Nephron (organoid): Measurements from ENCODE around the gene GRIA1.

Source experiments
- H3K27ac Mint-ChIP-seq, 3 experiments: 2 replicates each; pipeline ENCODE4 v1.8.0; 2020; ENCODE audit warnings: mixed read lengths in 3 of 3, mild to moderate bottlenecking in 2 of 3, moderate library complexity in 1 of 3
- H3K27me3 Mint-ChIP-seq: 2 replicates; pipeline ENCODE4 v1.8.0; 2021; ENCODE audit warnings: low read depth, mild to moderate bottlenecking, moderate library complexity, mixed read lengths
- H3K36me3 Mint-ChIP-seq: 2 replicates; pipeline ENCODE4 v1.8.0; 2020; ENCODE audit warnings: low read depth, mixed read lengths
- H3K4me1 Mint-ChIP-seq: 2 replicates; pipeline ENCODE4 v1.8.0; 2020; ENCODE audit warnings: mixed read lengths
- H3K4me3 Mint-ChIP-seq, 3 experiments: 2 replicates each; pipeline ENCODE4 v1.8.0; 2020; ENCODE audit warnings: mild to moderate bottlenecking in 3 of 3, mixed read lengths in 3 of 3, moderate library complexity in 2 of 3
- H3K9me3 Mint-ChIP-seq: 2 replicates; pipeline ENCODE4 v1.8.0; 2020; ENCODE audit warnings: mixed read lengths
- TF ChIP-seq, protein P1 (sequence below), 3 experiments: fragments of 200-600 bp; sonication (generic); IDR thresholded peaks; one replicate each; pipeline ENCODE4 v1.5.0; 2021; ENCODE audit warnings: antibody characterized with exemption in 3 of 3; ENCODE audit not compliant: unreplicated experiment in 3 of 3

GRIA1 gene

DNA sequence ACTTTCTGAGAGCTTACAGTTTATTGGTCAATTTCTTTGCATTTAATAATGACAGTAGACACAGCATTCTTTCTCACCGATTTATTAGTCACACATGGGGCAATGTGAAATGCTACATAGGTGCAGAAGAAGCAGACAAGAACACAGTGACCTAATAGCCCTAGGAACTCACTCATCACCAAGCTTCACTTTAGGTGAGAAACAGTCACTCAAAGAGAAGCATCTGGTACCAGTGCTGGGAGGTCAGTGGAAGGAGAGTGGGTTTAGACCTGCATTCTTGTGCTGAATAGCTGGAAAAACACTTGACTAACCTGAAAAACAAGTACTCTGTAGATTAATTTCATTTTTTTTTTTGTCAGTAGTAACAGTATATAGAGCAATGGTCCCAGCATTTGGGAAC, 179.6 kb downstream of the GRIA1 start:
- Mint-ChIP-seq H3K36me3 (no peaks in the 10 kb centered on the region), H3K4me1 (no peaks in the 10 kb centered on the region), H3K9me3 (no peaks in the 10 kb centered on the region), H3K27me3 (peaks cover 3% of the 10 kb centered on the region), H3K4me3 (no peak overlapping the region), H3K27ac (no peak overlapping the region)
- TF ChIP-seq, protein P1, sequence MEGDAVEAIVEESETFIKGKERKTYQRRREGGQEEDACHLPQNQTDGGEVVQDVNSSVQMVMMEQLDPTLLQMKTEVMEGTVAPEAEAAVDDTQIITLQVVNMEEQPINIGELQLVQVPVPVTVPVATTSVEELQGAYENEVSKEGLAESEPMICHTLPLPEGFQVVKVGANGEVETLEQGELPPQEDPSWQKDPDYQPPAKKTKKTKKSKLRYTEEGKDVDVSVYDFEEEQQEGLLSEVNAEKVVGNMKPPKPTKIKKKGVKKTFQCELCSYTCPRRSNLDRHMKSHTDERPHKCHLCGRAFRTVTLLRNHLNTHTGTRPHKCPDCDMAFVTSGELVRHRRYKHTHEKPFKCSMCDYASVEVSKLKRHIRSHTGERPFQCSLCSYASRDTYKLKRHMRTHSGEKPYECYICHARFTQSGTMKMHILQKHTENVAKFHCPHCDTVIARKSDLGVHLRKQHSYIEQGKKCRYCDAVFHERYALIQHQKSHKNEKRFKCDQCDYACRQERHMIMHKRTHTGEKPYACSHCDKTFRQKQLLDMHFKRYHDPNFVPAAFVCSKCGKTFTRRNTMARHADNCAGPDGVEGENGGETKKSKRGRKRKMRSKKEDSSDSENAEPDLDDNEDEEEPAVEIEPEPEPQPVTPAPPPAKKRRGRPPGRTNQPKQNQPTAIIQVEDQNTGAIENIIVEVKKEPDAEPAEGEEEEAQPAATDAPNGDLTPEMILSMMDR (IDR thresholded peaks at IDR 0.05; ENCODE audit: unreplicated experiment in 3 of 3): no peak

DNA sequence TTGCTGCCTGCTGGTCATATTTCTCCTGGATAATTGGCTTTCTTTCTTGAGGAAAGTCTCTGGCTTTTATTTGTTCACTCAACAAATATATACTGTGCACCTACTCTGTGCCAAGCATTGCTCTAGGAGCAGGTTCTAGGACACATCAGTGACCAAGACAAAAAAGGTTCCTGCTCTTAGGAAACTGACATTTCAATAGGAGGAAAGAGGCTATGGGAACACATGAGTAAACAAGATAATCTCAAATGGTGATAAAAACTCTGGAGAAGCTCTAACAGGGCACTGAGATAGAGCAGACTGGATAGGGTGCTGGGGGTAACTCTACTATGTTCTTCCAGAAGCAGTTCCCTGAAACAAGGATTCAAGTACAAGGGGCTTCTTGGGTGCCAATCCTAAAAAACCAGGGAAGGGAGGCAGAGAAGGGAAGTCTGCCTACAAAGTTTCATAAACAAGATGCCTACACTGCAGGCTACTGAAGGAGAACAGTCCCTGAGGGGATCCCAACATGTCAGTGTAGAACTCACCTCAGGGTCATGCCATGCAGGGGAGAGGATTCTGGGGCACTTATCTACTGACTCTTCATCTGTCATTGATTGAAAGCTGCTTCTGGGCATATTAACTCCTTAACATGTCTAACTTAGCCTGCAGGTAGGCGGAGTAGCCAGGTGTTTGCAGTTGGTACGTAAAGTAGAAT, 181.3 kb downstream of the GRIA1 start:
- no peak overlapping the region for H3K27ac Mint-ChIP-seq
- H3K4me3 Mint-ChIP-seq: no peak overlapping the region
- H3K9me3 Mint-ChIP-seq: no peaks in the 10 kb centered on the region
- TF ChIP-seq, protein P1 (IDR thresholded peaks at IDR 0.05; ENCODE audit: unreplicated experiment in 3 of 3): no peak
- H3K36me3 Mint-ChIP-seq: no peaks in the 10 kb centered on the region
- H3K27me3 Mint-ChIP-seq: peaks cover 6% of the 10 kb centered on the region
- H3K4me1 Mint-ChIP-seq: no peaks in the 10 kb centered on the region

DNA sequence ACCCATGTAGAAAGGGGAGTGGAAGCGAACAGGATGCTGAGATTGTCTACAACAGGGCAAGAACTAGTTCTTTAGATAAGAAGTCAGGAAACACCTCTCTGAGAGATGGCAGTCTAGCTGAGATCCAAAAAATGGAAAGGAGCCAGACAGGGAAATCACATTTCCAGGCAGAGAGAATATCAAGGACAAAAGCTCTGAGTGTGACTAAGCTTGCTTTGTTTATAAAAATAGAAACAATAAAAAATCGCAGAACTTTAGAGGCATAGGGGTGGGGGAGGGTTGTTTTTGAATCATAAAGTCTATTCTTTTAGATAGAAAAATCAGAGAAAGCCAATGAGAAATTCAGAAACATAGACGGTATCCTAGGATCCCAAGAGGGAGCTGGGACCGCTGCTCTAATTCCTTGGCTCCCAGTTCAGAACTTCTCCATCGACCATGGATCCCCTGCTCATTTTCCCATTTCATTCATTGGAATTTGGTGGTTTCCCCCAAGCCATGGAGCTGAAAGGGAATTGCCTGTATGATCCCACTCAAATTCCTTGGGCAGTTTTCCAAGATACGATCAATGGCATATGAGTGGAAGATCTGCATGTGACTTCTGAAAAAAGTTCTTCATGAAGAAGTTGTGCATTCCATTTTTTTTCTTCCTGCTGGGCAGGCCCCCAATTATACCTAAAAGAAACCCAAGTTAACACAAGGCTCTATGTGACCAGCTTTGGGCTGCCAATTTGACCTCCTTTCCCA, 182.0 kb downstream of the GRIA1 start:
- Mint-ChIP-seq H3K4me1 (no peaks in the 10 kb centered on the region), H3K4me3 (no peak overlapping the region), H3K27ac (no peak overlapping the region), H3K9me3 (no peaks in the 10 kb centered on the region), H3K36me3 (no peaks in the 10 kb centered on the region), H3K27me3 (peaks cover 7% of the 10 kb centered on the region)
- TF ChIP-seq, protein P1 (IDR thresholded peaks at IDR 0.05; ENCODE audit: unreplicated experiment in 3 of 3): no peak

DNA sequence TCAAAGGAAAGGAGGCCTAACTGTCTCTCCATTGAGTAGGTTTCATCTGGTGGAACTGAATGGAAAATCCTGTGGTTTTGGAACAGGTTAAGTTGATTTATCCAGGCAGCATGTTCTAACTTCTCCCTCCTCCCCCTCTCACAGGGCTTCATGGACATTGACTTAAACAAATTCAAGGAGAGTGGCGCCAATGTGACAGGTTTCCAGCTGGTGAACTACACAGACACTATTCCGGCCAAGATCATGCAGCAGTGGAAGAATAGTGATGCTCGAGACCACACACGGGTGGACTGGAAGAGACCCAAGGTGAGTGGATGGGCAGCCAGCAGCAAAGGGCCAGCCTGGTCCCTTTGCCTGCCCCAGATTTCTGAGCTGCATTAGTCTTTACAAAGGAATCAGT, 183.9 kb downstream of the GRIA1 start:
- H3K9me3 Mint-ChIP-seq: no peaks in the 10 kb centered on the region
- no peak overlapping the region for H3K27ac Mint-ChIP-seq
- no peaks in the 10 kb centered on the region for H3K36me3 Mint-ChIP-seq
- TF ChIP-seq, protein P1 (IDR thresholded peaks at IDR 0.05; ENCODE audit: unreplicated experiment in 3 of 3): no peak
- no peak overlapping the region for H3K4me3 Mint-ChIP-seq
- H3K27me3 Mint-ChIP-seq: peaks cover 4% of the 10 kb centered on the region
- H3K4me1 Mint-ChIP-seq: peaks cover 8% of the 10 kb centered on the region

DNA sequence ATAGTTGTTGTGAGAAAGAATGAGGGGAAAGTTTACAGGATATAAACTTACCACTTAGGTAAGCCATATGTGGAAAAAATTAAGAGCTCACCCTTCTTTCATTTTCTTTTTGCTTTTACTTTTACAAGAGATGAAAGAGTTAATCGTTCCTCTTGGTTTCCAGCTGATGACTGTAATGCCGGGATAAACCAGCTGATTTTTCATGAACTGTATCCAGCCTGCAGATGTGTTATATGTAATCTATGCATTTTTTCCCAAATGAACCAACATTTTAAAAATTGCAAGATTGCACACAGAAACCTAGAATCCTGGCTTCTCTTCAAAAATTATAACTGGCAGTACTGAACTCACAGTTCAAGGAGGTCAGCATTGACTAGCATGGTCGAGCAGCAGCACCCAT, 185.9 kb downstream of the GRIA1 start:
- H3K4me1 Mint-ChIP-seq: peaks cover 8% of the 10 kb centered on the region
- H3K27ac Mint-ChIP-seq: no peak overlapping the region
- H3K4me3 Mint-ChIP-seq: no peak overlapping the region
- TF ChIP-seq, protein P1 (IDR thresholded peaks at IDR 0.05; ENCODE audit: unreplicated experiment in 3 of 3): no peak
- H3K27me3 Mint-ChIP-seq: peaks cover 4% of the 10 kb centered on the region
- no peaks in the 10 kb centered on the region for H3K36me3 Mint-ChIP-seq
- no peaks in the 10 kb centered on the region for H3K9me3 Mint-ChIP-seq
